Stimulated activated CD4-positive, alpha-beta T cell treated with anti-CD3 and anti-CD28 coated beads, Interleukin-12 subunit alpha, Interleukin-12 subunit beta, amount 100 ng/mL, for 4 hours (primary cell): Measurements from ENCODE around the gene TRMT2A.

Experiments
- DNase-seq: peaks from one replicate; pipeline ENCODE4 v3.0.0-alpha.2; 2020

TRMT2A gene

GRCh38 chr22:20117633-20118299 is 740 bp upstream of the TRMT2A start:
- DNase-seq = peak; percentile 77

GRCh38 chr22:20116376-20116950 is 563 bp downstream of the TRMT2A start:
- DNase-seq = no peak

- DNase-seq = no peak
Measured at GRCh38 chr22:20115691-20116375, 1.2 kb downstream of the TRMT2A start, which contains the start of gene RANBP1. Gene RANBP1, plus strand, starts transcription at chr22:20116104. Its CDS starts 81 bp downstream, at chr22:20116185.

GRCh38 chr22:20114506-20115475 is 2.2 kb downstream of the TRMT2A start:
- DNase-seq = no peak

- no peak for DNase-seq
Measured at GRCh38 chr22:20113551-20114310, 3.3 kb downstream of the TRMT2A start.

- DNase-seq = no peak
Measured at GRCh38 chr22:20112623-20113511, 4.2 kb downstream of the TRMT2A start.

GRCh38 chr22:20111689-20112622 is 5.1 kb downstream of the TRMT2A start:
- DNase-seq = no peak

GRCh38 chr22:20111045-20111688 is 5.9 kb downstream of the TRMT2A start:
- no peak for DNase-seq

- no peak for DNase-seq
Measured at GRCh38 chr22:20110359-20110985, 6.6 kb downstream of the TRMT2A start.

GRCh38 chr22:20109411-20110358 is 7.3 kb downstream of the TRMT2A start:
- no peak for DNase-seq

- DNase-seq = no peak
Measured at GRCh38 chr22:20108757-20109230, 8.2 kb downstream of the TRMT2A start.

- DNase-seq = no peak
Measured at GRCh38 chr22:20107951-20108756, 8.9 kb downstream of the TRMT2A start.

- no peak for DNase-seq
Measured at GRCh38 chr22:20107471-20107901, 9.5 kb downstream of the TRMT2A start.

GRCh38 chr22:20106849-20107237 is 10.2 kb downstream of the TRMT2A start:
- DNase-seq = no peak

- DNase-seq = no peak
Measured at GRCh38 chr22:20106205-20106848, 10.7 kb downstream of the TRMT2A start.
